Keratinocyte (primary cell): ENCODE results near the gene CGN. TPM values are rescaled to one million over a fixed set of nuclear protein-coding genes. Genes with fewer than 3 reads are reported as not detected.

Experiments used
- DNase-seq: peaks from one replicate; pipeline ENCODE4 v3.0.0-alpha.2; 2011; ENCODE audit warnings: low read depth, missing footprints, low spot score
- FAIRE-seq: peaks from 2 replicates; lab custom pipeline; 2011; peaks lifted over from hg19 to GRCh38; lab: Jason Lieb, UNC
- H2AFZ ChIP-seq: 2 replicates; pipeline ENCODE4 v1.6.0; 2012; ENCODE audit warnings: low read length, control low read depth, inconsistent platforms; ENCODE audit not compliant: control insufficient read depth
- H3K27ac ChIP-seq: 2 replicates; pipeline ENCODE4 v1.5.1; 2011; ENCODE audit warnings: low read length; ENCODE audit not compliant: control insufficient read depth, insufficient read depth
- H3K27me3 ChIP-seq: 3 replicates; pipeline ENCODE4 v1.6.0; 2011; ENCODE audit warnings: low read length; ENCODE audit not compliant: control insufficient read depth, insufficient read depth; ENCODE audit errors: extremely low read depth
- H3K36me3 ChIP-seq, 2 experiments: 2 replicates in 1 of 2; 3 replicates in 1 of 2; pipeline ENCODE4 v1.5.1; 2011; ENCODE audit warnings: low read length in 2 of 2, mild to moderate bottlenecking in 1 of 2; ENCODE audit not compliant: control insufficient read depth in 2 of 2, insufficient read depth in 2 of 2; ENCODE audit errors: extremely low read depth in 1 of 2
- H3K4me1 ChIP-seq: 3 replicates; pipeline ENCODE4 v1.5.1; 2011; ENCODE audit warnings: low read length; ENCODE audit not compliant: control insufficient read depth, insufficient read depth; ENCODE audit errors: extremely low read depth
- H3K4me2 ChIP-seq: 3 replicates; pipeline ENCODE4 v1.6.0; 2011; ENCODE audit warnings: low read depth, low read length; ENCODE audit not compliant: control insufficient read depth, insufficient read depth; ENCODE audit errors: extremely low read depth
- H3K4me3 ChIP-seq, 3 experiments: fragments of 200-600 bp in 1 of 3; sonication (generic) in 1 of 3; 2 replicates in 2 of 3; 3 replicates in 1 of 3; pipeline ENCODE4 v1.5.1; 2011 to 2016; ENCODE audit warnings: low read length in 3 of 3, mild to moderate bottlenecking in 3 of 3, control low read depth in 2 of 3, inconsistent platforms in 1 of 3, low read depth in 1 of 3, mixed read lengths in 1 of 3, mixed run types in 1 of 3, moderate library complexity in 1 of 3; ENCODE audit not compliant: control insufficient read depth in 2 of 3, insufficient read depth in 2 of 3; ENCODE audit errors: extremely low read depth in 1 of 3
- H3K79me2 ChIP-seq: 2 replicates; pipeline ENCODE4 v1.6.0; 2012; ENCODE audit warnings: low read length; ENCODE audit not compliant: control insufficient read depth, insufficient read depth
- H3K9ac ChIP-seq: 3 replicates; pipeline ENCODE4 v1.6.0; 2011; ENCODE audit warnings: low read length; ENCODE audit not compliant: control insufficient read depth, insufficient read depth; ENCODE audit errors: extremely low read depth
- H3K9me1 ChIP-seq: 3 replicates; pipeline ENCODE4 v1.6.0; 2011; ENCODE audit warnings: low read length; ENCODE audit not compliant: control insufficient read depth, insufficient read depth; ENCODE audit errors: extremely low read depth
- H3K9me3 ChIP-seq: 2 replicates; pipeline ENCODE4 v1.5.1; 2012; ENCODE audit warnings: low read depth, low read length; ENCODE audit not compliant: control insufficient read depth
- H4K20me1 ChIP-seq: 3 replicates; pipeline ENCODE4 v1.6.0; 2011; ENCODE audit warnings: low read length; ENCODE audit not compliant: control insufficient read depth, insufficient read depth; ENCODE audit errors: extremely low read depth
- CTCF ChIP-seq, 3 experiments: IDR thresholded peaks in 1 of 3; conservative IDR thresholded peaks in 1 of 3; optimal IDR thresholded peaks in 1 of 3; 2 replicates in 2 of 3; 3 replicates in 1 of 3; pipeline versions ENCODE3 to v1.5.1; 2011; ENCODE audit warnings: low read length in 3 of 3, mild to moderate bottlenecking in 3 of 3, moderate library complexity in 2 of 3, control low read depth in 1 of 3, inconsistent platforms in 1 of 3; ENCODE audit not compliant: insufficient read depth in 2 of 3; ENCODE audit errors: extremely low read depth in 1 of 3
- EZH2 ChIP-seq: IDR thresholded peaks from one replicate; pipeline ENCODE4 v1.6.1; 2012; ENCODE audit warnings: inconsistent platforms, mild to moderate bottlenecking, low read length, moderate library complexity
- dilution Hi-C: fragments of 300-500 bp; cut with MboI; formaldehyde crosslinking; loops from one replicate; pipeline ENCODE4 v1.7.0; 2020; ENCODE audit warnings: low sequenced_read_pairs; ENCODE audit not compliant: extremely low pct_ligation_motif_present
- polyA plus RNA-seq, 5 experiments: library from polyadenylated mRNA; depleted of rRNA in 3 of 5; stranded (reverse) in 3 of 5; stranded (forward) in 1 of 5; unstranded in 1 of 5; fragments of >200 nt; gene quantifications; 1 replicate in 1 of 5; 2 replicates in 3 of 5; 3 replicates in 1 of 5; pipeline versions ENCODE4 v1.2.1 to v1.2.3, GENCODE V29; 2011 to 2012; ENCODE audit warnings: missing spikeins in 2 of 5, low read depth in 1 of 5, low replicate concordance in 1 of 5

The CGN gene
- polyA plus RNA-seq, 1 donor (not counting 4 experiments of a cell fraction or from before 2014, with no cell fraction given), result 2.9 TPM

DNA sequence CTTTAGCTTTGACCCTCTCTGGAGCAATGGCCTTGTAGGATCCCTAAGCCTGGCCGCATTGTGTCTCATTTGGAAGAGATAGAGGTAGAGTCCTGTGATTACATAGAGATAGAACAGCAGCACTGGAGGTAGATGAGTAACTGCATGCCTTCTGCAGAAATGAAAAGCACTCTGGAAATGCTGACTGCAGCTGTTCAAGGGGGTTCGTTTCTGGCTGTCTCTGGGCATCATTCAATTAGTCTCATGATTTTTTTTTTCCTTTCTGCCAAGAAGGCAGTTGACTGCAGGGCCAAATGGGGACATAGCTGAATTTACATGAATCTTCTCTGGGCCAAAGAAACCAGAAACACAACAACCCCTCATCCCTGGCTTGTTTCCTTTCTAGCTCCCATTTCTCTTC is 72.6 kb downstream of the CGN start:
- H3K9me3 ChIP-seq, result no peaks in the 10 kb centered on the region
- H3K4me2 ChIP-seq, result peak overlapping the region; percentile 79

GRCh38 chr1:151584278-151584677 is 73.1 kb downstream of the CGN start:
- peaks cover 57% of the 10 kb centered on the region for H3K4me1 ChIP-seq
- peaks cover 5% of the 10 kb centered on the region for H3K9me1 ChIP-seq
- dilution Hi-C loops, result no loop called here
- TF ChIP-seq CTCF (optimal IDR thresholded peaks at IDR 0.05 in 1 of 3, IDR thresholded peaks at IDR 0.05 in 1 of 3, conservative IDR thresholded peaks at IDR 0.05 in 1 of 3; ENCODE audit: extremely low read depth in 1 of 3, insufficient read depth in 2 of 3, low read length in 3 of 3), result no peak
- no peak for TF ChIP-seq EZH2
- no peaks in the 10 kb centered on the region for H4K20me1 ChIP-seq
- H3K9ac ChIP-seq, result peak overlapping the region; percentile 53
- FAIRE-seq (no peak), DNase-seq (no peak)
- H3K27me3 ChIP-seq, result no peaks in the 10 kb centered on the region
- peaks cover 18 to 34% of the 10 kb centered on the region in 2 experiments for H3K36me3 ChIP-seq
- H2AFZ ChIP-seq, result no peak overlapping the region
- H3K79me2 ChIP-seq, result no peaks in the 10 kb centered on the region
- H3K4me2 ChIP-seq, result peak overlapping the region; percentile 79
- H3K9me3 ChIP-seq, result no peaks in the 10 kb centered on the region
- H3K27ac ChIP-seq, result peak overlapping the region; percentile 81
- H3K4me3 ChIP-seq, result peak overlapping the region in 1 of 3 experiments; percentile 3

More for the DNA sequence above, 72.6 kb downstream of the CGN start:
- Histone ChIP-seq H3K27me3 (no peaks in the 10 kb centered on the region), H4K20me1 (no peaks in the 10 kb centered on the region), H3K4me1 (peaks cover 62% of the 10 kb centered on the region), H3K9me1 (peaks cover 5% of the 10 kb centered on the region), H3K36me3 (peaks cover 19 to 38% of the 10 kb centered on the region in 2 experiments), H3K27ac (peak overlapping the region; percentile 81), H3K4me3 (no peak overlapping the region), H2AFZ (no peak overlapping the region), H3K9ac (peak overlapping the region; percentile 18), H3K79me2 (no peaks in the 10 kb centered on the region)
- TF ChIP-seq EZH2 (no peak), CTCF (optimal IDR thresholded peaks at IDR 0.05 in 1 of 3, IDR thresholded peaks at IDR 0.05 in 1 of 3, conservative IDR thresholded peaks at IDR 0.05 in 1 of 3; ENCODE audit: extremely low read depth in 1 of 3, insufficient read depth in 2 of 3, low read length in 3 of 3) (no peak)
- dilution Hi-C loops, result no loop called here
- no peak for DNase-seq
- FAIRE-seq, result peak; percentile 88
